GM23338 (cell line): Measurements from ENCODE around the gene MRC2. TPM values are rescaled to one million over a fixed set of nuclear protein-coding genes. Genes with fewer than 3 reads are reported as not detected.

Experiments
- ATAC-seq: fragments of 200-7000 bp; cut with Tn5 transposase; 3 replicates; pipeline ENCODE4 v1.9.1; 2020
- DNase-seq: peaks from one replicate; pipeline ENCODE4 v3.0.0-alpha.2; 2015; ENCODE audit warnings: low spot score
- H2AFZ ChIP-seq: fragments of 200-600 bp; sonication (generic); 2 replicates; pipeline ENCODE4 v1.8.0; 2016; ENCODE audit warnings: antibody characterized with exemption, mild to moderate bottlenecking, moderate library complexity
- H3F3A ChIP-seq: fragments of 200-600 bp; sonication (generic); replicated peaks from 2 replicates; pipeline ENCODE4 v1.8.0; 2017; ENCODE audit warnings: antibody characterized with exemption, mixed run types, low read depth
- H3K27ac ChIP-seq: fragments of 200-600 bp; sonication (generic); 2 replicates; pipeline ENCODE4 v1.6.1; 2016; ENCODE audit warnings: low read depth
- H3K27me3 ChIP-seq: fragments of 200-600 bp; sonication (generic); 2 replicates; pipeline ENCODE4 v1.8.0; 2016; ENCODE audit warnings: mild to moderate bottlenecking, mixed run types, moderate library complexity; ENCODE audit not compliant: insufficient read depth
- H3K36me3 ChIP-seq: fragments of 200-600 bp; sonication (generic); 2 replicates; pipeline ENCODE4 v1.8.0; 2016; ENCODE audit warnings: mild to moderate bottlenecking; ENCODE audit not compliant: insufficient read depth
- H3K4me1 ChIP-seq: fragments of 200-600 bp; sonication (generic); 2 replicates; pipeline ENCODE4 v1.8.0; 2016; ENCODE audit warnings: mild to moderate bottlenecking, moderate library complexity; ENCODE audit not compliant: insufficient read depth
- H3K4me2 ChIP-seq: fragments of 200-600 bp; sonication (generic); 2 replicates; pipeline ENCODE4 v1.7.1; 2017; ENCODE audit warnings: mixed run types
- H3K4me3 ChIP-seq: fragments of 200-600 bp; sonication (generic); 2 replicates; pipeline ENCODE4 v1.6.1; 2016; ENCODE audit warnings: mixed run types
- H3K79me2 ChIP-seq: fragments of 200-600 bp; sonication (generic); replicated peaks from 2 replicates; pipeline ENCODE4 v1.8.0; 2017; ENCODE audit warnings: mild to moderate bottlenecking; ENCODE audit not compliant: insufficient read depth
- H3K9me2 ChIP-seq: fragments of 200-600 bp; sonication (generic); 2 replicates; pipeline ENCODE4 v1.8.0; 2017; ENCODE audit not compliant: insufficient read depth
- H4K20me1 ChIP-seq: fragments of 200-600 bp; sonication (generic); replicated peaks from 2 replicates; pipeline ENCODE4 v1.8.0; 2017; ENCODE audit warnings: mild to moderate bottlenecking; ENCODE audit not compliant: insufficient read depth
- H3K27ac Mint-ChIP-seq: 2 replicates; pipeline ENCODE4 v1.8.0; 2020; ENCODE audit warnings: inconsistent platforms, mild to moderate bottlenecking, moderate library complexity, mixed read lengths
- H3K27me3 Mint-ChIP-seq: 3 replicates; pipeline ENCODE4 v1.8.0; 2022; ENCODE audit warnings: low read depth, mild to moderate bottlenecking, moderate library complexity, mixed read lengths, inconsistent platforms; ENCODE audit not compliant: insufficient read depth, poor library complexity
- H3K36me3 Mint-ChIP-seq: 3 replicates; pipeline ENCODE4 v1.8.0; 2021; ENCODE audit warnings: low read depth, mild to moderate bottlenecking, inconsistent platforms, moderate library complexity, mixed read lengths
- H3K4me1 Mint-ChIP-seq: 3 replicates; pipeline ENCODE4 v1.8.0; 2020; ENCODE audit warnings: mild to moderate bottlenecking, inconsistent platforms, mixed read lengths
- H3K4me3 Mint-ChIP-seq: 3 replicates; pipeline ENCODE4 v1.8.0; 2021; ENCODE audit warnings: moderate library complexity, mild to moderate bottlenecking, inconsistent platforms, mixed read lengths
- H3K9me3 Mint-ChIP-seq: 3 replicates; pipeline ENCODE4 v1.8.0; 2020; ENCODE audit warnings: moderate library complexity, mild to moderate bottlenecking, inconsistent platforms, mixed read lengths
- CTCF ChIP-seq, 2 experiments: fragments of 200-600 bp in 1 of 2; sonication (generic) in 1 of 2; conservative IDR thresholded peaks; 2 replicates each; pipeline versions ENCODE4 v1.5.1 to v1.6.1; 2016 to 2017; ENCODE audit warnings: antibody characterized with exemption in 2 of 2, low read depth in 2 of 2, mild to moderate bottlenecking in 2 of 2, moderate library complexity in 1 of 2
- EZH2 ChIP-seq: fragments of 200-600 bp; sonication (generic); IDR thresholded peaks from one replicate; pipeline ENCODE4 v1.8.0; 2017; ENCODE audit warnings: antibody characterized with exemption, mild to moderate bottlenecking, low read depth; ENCODE audit not compliant: unreplicated experiment
- ZNF114 ChIP-seq: fragments of 250-450 bp; sonication (Bioruptor Pico); IDR thresholded peaks from 2 replicates; pipeline ENCODE4 v1.5.0; 2020; ENCODE audit warnings: mild to moderate bottlenecking, moderate library complexity
- ZNF462 ChIP-seq: fragments of 250-450 bp; sonication (Bioruptor Pico); IDR thresholded peaks from 2 replicates; pipeline ENCODE4 v1.5.0; 2020; ENCODE audit warnings: mild to moderate bottlenecking, moderate library complexity
- polyA plus RNA-seq: library from polyadenylated mRNA; unstranded; fragments of >200 nt; fragmentation: Nextera tagmentation; extraction: Ambion mirVana; gene quantifications from 2 replicates; pipeline ENCODE4 v1.2.1, GENCODE V29; 2016
- total RNA-seq: library from RNA; depleted of rRNA; stranded (reverse); fragments of >200 nt; shearing (Covaris generic); gene quantifications from 2 replicates; pipeline ENCODE4 v1.2.3, GENCODE V29; 2014

Gene MRC2
- total and polyA plus RNA-seq, 2 experiments from 2014 or later = 8.0 to 38.6 TPM

- no peaks in the 10 kb centered on the region for H4K20me1 ChIP-seq
- ATAC-seq (no peak), DNase-seq (no peak)
- H3K4me1 Mint-ChIP-seq = no peaks in the 10 kb centered on the region; the same call in 1 of the 3 replicates
- no peaks in the 10 kb centered on the region for H3F3A ChIP-seq
- no peak overlapping the region for H3K27ac ChIP-seq
- H3K4me2 ChIP-seq = no peak overlapping the region
- no peaks in the 10 kb centered on the region for H3K36me3 ChIP-seq
- TF ChIP-seq ZNF462 (CRISPR knock-in tag) (no peak), CTCF (conservative IDR thresholded peaks at IDR 0.05; ENCODE audit: low read depth in 2 of 2) (peak in 1 of 2 experiments; percentile 28; a peak in 2 of 4 replicates), ZNF114 (CRISPR knock-in tag) (no peak), EZH2 (no peak)
- H3K36me3 Mint-ChIP-seq = no peaks in the 10 kb centered on the region; the same call in 2 of the 3 replicates
- no peaks in the 10 kb centered on the region for H3K4me1 ChIP-seq
- H2AFZ ChIP-seq = no peak overlapping the region
- no peak overlapping the region for H3K4me3 ChIP-seq
- H3K27me3 Mint-ChIP-seq = peaks cover 9% of the 10 kb centered on the region
- H3K27me3 ChIP-seq = no peaks in the 10 kb centered on the region
- H3K9me3 Mint-ChIP-seq = no peaks in the 10 kb centered on the region
- no peaks in the 10 kb centered on the region for H3K9me2 ChIP-seq
- H3K79me2 ChIP-seq = no peaks in the 10 kb centered on the region
- no peak overlapping the region for H3K27ac Mint-ChIP-seq
- H3K4me3 Mint-ChIP-seq = no peak overlapping the region
These were observed 44.1 kb downstream of the MRC2 start for GRCh38 chr17:62671553-62671952.
